Measurements from ENCODE around the gene TRIM6.

DNA sequence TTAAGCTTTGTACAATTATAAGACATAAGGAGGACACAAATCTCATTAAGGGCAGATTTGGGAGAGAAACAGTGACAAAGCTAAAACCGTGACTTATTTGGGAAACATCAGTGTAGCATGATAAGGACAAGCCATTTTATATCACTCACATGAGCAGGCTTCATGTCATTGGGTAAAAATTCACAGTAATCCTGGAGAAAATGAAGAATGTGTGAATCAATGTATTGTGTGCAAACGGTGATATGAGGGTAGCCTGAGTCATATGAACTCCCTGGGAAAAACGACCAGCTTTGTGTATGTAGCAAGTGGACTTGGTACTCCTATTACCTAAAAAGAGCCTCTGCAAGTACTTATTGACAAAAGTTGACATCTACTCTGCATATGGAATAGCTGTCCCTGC is 22.4 kb downstream of the TRIM6 start:
- TF ChIP-seq, protein P1, sequence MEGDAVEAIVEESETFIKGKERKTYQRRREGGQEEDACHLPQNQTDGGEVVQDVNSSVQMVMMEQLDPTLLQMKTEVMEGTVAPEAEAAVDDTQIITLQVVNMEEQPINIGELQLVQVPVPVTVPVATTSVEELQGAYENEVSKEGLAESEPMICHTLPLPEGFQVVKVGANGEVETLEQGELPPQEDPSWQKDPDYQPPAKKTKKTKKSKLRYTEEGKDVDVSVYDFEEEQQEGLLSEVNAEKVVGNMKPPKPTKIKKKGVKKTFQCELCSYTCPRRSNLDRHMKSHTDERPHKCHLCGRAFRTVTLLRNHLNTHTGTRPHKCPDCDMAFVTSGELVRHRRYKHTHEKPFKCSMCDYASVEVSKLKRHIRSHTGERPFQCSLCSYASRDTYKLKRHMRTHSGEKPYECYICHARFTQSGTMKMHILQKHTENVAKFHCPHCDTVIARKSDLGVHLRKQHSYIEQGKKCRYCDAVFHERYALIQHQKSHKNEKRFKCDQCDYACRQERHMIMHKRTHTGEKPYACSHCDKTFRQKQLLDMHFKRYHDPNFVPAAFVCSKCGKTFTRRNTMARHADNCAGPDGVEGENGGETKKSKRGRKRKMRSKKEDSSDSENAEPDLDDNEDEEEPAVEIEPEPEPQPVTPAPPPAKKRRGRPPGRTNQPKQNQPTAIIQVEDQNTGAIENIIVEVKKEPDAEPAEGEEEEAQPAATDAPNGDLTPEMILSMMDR (conservative IDR thresholded peaks at IDR 0.05; ENCODE audit: low read length): no peak
- no peak for TF ChIP-seq EZH2phosphoT487 (IDR thresholded peaks at IDR 0.05; ENCODE audit: borderline replicate concordance)
